Activated CD8-positive, alpha-beta memory T cell treated with anti-CD3 and anti-CD28 coated beads for 36 hours (primary cell): Measurements from ENCODE around the gene ASCC3. TPM values are rescaled to one million over a fixed set of nuclear protein-coding genes. Genes with fewer than 3 reads are reported as not detected.
"Not testable (repeated sequence)": the region's sequence is repeated elsewhere in the genome, so short reads cannot be mapped to it uniquely, and the experiment has no call there.

Experiments
- CTCF ChIA-PET: fragments of 350-600 bp; sonication (Branson Sonifier 250); formaldehyde crosslinking; loops from one replicate; lab custom pipeline; 2021; ENCODE audit warnings: antibody characterized with exemption; lab: Charles Lee
- POLR2A ChIA-PET: fragments of 350-600 bp; sonication (Branson Sonifier 250); formaldehyde crosslinking; loops from one replicate; lab custom pipeline; 2021; ENCODE audit warnings: antibody characterized with exemption; lab: Charles Lee
- total RNA-seq, 2 experiments: library from RNA; stranded (reverse); gene quantifications; one replicate each; pipeline ENCODE4 v1.2.3, GENCODE V29; 2021

Gene ASCC3
- total RNA-seq, 2 experiments from 2014 or later = 56.9 to 57.4 TPM

DNA sequence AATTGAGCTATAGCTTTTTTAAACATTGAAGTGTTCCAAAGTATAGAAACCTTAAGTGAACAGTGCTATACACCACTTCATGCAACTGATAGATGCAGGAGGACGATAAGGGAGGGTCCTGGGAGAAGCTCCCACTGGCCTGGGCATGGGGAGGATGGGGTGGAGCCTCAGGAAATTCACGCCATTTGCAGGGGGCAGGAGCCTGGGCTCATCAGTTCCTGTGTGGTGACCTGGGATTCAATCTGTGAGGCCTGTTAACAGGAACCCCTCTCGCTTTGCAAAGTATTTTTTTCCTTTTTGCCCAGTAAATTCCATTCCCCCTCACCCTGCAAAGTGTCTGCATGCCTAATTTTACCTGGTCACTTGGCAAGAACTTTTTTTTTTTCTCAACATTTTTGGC lies 11.0 kb upstream of the ASCC3 start:
- CTCF ChIA-PET = no interaction called here
- POLR2A ChIA-PET = no interaction called here

DNA sequence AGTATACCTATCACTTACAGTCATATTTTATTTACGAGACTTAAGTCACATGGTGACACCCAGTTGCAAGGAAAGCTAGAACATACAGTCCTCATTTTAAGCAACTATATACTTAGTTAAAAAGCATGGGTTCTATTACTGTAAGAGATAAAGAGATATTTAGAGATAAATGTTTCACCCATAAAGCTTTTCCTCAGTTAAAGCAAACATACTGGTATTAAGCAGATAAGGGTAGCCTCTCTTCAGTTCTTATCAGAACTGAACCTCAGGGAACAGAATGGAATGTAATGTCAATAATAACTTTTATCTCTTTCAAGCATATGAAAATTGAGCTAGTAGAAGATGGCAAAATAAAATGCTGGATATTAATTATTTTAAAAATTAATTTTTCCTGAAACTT lies 9.9 kb upstream of the ASCC3 start:
- CTCF ChIA-PET = no interaction called here
- POLR2A ChIA-PET = interaction anchor here (0.7 kb wide), 1 partner anchor 11 kb away, joined by 3 read pairs; no protein-coding TSS in a partner anchor

DNA sequence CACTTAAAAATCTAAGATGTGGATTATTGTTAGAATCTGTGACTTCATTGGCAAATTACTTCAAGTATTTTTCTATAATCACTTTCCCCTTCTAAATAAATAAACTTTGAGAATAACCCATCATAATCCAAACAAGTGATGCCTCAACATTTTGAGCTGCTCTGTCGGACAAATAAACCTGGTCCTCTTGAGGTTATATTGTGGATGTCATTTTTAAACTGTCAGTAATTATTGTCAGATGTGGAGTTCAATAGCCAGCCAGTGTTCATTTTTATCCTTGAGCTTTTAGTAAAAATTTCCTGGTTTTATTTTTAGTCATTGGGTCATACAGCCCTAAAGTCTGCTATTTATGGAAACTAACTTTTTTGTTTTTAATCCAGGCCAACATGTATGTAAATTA lies 9.5 kb upstream of the ASCC3 start:
- CTCF ChIA-PET = not testable (repeated sequence)
- POLR2A ChIA-PET = interaction anchor here (0.7 kb wide), 1 partner anchor 10 kb away, joined by 3 read pairs; no protein-coding TSS in a partner anchor

DNA sequence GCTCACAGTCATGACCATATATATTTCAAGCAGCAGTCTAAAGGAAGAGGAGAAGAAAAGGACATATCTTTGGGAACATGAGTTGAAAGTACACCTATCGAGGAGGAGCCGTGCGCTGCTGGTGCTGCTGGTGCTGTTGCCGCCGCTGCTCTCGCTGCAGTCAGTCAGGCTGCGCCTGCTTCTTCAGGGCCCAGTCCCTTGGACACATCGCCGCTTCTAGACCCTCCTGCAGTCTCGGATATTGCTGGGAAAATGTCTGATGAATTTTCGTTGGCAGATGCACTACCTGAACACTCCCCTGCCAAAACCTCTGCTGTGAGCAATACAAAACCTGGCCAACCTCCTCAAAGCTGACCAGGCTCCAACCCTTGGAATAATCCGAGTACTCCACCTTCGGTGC lies 8.2 kb upstream of the ASCC3 start:
- ChIA-PET POLR2A (no interaction called here), CTCF (no interaction called here)

DNA sequence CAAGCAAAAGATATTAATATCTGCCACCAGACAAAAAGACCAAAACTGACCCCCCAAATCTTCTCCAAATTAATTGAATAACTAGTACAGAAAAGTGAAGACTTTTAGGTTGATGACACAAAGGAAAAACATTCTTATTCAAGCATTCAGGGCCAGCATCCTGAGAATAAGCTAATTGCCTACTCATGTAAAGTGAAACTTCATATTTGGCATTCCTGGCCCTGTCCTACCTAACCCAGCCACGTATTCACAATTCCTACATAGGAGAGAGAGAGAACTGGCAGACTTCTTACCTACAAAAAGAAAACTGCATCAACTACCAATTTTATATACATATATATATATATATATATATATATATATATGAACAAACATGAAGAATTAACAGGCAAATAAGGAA lies 4.9 kb upstream of the ASCC3 start:
- POLR2A ChIA-PET = no interaction called here
- CTCF ChIA-PET = no interaction called here

DNA sequence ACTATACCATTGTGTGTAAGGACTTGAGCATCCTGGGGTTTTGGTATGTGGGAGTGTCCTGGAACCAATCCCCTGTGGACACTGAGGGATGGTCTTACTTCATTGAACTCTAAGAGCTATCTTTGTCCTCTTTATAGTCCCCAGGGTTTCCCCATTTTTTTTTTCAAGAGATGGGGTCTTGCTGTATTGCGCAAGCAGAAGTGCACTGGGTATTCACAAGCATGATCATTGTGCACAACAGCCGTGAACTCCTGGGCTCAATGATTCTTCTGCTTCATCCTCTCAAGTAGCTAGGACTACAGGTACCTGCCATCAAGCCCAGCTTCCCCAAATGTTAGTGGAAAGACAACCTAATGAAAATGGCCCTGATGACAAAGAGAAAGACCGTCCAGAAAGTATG lies 2.2 kb upstream of the ASCC3 start:
- CTCF ChIA-PET = no interaction called here
- POLR2A ChIA-PET = no interaction called here

DNA sequence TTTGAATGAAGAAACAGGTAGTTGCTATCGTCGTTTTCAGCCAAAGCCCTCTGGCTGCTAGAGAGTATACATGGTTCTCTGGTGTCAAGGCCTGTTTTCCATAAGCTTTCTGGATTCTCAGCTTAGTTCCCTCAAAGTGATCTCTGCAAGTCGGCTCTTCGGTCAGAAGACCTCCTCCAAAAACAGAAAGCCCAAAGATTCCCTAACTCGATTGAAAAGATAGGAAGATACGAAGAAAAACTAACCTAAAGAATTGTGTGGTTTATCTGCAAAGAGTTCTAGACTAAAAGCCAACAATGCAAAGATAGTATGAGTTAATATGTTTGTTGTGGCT lies 545 bp upstream of the ASCC3 start:
- ChIA-PET POLR2A (no interaction called here), CTCF (no interaction called here)

DNA sequence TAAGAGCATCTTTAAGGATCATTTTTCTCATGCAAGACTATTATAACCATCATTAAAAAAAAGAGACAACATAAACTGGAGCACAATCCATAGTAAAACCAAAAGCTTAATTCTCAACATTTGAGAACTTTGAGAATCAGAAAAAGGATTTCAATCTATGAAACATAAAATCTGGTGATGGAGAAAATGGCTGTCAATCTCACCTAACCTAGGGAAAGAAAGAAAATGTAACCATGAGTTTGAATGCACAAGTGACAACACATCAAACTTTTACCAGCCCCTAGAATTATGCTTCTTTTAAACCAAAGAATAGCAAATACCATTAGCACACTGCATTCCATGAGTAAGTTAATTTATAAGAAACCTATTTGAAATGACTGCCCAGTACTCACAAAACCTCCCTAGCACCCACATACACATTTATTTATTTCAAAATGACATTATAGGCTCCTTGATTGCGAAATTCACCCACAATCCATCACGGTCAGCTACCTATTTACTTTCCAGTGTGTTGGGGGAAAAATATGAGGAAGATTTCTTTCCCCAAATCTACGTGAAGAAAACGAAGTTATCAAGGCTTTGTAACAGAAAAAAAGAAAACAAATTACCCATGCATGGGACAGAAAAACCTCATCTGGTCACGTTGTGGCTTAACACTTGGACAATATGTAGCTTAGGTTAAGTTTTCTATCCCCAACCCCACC lies 828 bp downstream of the ASCC3 start:
- POLR2A ChIA-PET = interaction anchor here (0.6 kb wide), 1 partner anchor 11 kb away, joined by 3 read pairs; no protein-coding TSS in a partner anchor
- CTCF ChIA-PET = no interaction called here

DNA sequence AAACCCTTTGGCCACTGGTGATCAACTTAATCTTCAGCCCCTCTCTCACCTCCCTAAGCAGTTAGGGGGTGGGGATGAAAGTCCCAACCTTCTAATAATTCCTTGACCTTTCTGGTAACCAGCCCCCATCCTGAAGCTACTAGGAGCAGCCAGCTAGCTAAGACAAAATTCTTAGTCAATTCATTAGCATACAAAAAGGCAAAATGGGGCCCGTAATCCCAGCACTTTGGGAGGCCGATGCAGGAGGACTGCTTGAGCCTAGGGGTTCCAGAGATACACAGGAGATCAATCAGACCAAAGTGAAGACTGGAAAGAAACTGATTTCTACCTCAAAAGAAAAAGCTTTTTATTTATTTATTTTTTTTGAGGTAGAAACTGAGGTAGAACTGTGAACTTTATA lies 1.8 kb downstream of the ASCC3 start:
- CTCF ChIA-PET = no interaction called here
- POLR2A ChIA-PET = no interaction called here

DNA sequence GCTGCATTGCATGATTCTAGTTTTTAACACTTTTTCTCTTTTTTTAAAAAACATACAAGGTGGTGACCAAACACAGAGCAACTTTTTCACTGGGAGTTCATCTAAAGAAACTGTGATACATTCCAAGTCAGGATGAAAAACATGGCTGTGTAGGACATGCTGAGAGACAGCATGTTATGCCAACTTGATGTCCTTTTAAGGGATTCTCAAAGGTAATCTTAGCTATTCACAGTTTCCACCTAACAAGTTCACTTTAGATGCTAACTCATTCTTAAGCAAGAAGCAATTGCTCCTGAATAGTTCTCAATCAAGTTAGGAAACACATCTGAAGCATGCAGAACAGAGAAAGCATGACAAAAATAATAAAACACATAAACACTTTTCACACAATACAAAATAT lies 3.3 kb downstream of the ASCC3 start:
- POLR2A ChIA-PET = no interaction called here
- CTCF ChIA-PET = no interaction called here

DNA sequence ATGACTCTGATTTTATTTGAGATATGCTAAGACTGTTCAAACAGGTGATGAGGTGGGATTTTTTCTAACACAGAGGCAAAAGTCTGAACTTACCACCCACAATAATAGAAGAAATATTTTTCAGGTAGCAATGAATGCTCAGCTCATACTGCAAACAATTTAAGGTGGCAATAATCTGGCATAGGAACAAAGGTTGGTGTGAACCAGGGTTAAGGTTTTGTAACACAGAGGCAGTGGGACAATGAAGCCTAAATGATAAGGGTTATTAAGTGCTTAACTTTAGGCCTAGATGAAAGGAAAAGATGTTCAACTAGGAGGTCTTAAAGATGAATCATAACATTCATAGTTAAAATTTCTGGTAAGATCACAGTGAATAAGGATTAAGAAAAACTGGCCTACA lies 4.9 kb downstream of the ASCC3 start:
- ChIA-PET POLR2A (no interaction called here), CTCF (no interaction called here)

DNA sequence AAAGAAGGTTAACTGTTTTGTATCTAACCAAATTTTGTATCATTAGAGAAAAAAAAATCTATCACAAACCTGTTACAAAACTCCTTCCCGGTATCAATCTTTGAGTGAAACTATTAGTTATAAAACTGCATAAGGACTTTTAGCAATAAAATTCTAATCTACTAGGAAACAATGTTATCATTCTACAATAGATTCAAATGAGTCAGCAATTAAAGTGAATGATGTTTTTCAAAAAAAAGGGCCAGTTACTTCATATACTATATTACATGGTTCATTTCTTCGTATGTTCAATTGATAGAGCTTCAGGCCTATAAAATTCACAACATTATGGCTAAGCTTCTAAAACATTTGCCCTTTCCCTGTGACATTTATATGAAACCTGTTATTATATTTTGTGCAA lies 15.6 kb downstream of the ASCC3 start:
- ChIA-PET POLR2A (no interaction called here), CTCF (no interaction called here)

DNA sequence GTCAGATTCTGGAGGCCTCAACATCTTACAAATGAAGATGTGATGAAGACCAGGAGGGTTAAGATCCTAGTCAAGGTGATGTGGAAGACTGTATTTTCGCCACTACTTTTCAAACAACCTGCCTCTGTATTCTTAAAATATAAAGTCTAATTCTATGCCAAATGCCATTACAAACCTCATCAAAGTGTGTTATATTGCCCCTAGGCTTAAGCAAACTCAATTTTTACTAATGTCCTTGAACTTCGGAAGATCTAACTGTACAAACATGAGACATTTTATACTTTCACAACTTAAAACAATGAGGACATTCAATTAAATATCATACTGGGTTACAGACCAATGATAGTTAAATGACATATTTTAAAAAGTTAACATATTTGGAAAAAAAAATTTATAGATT lies 19.1 kb downstream of the ASCC3 start:
- ChIA-PET POLR2A (no interaction called here), CTCF (no interaction called here)

DNA sequence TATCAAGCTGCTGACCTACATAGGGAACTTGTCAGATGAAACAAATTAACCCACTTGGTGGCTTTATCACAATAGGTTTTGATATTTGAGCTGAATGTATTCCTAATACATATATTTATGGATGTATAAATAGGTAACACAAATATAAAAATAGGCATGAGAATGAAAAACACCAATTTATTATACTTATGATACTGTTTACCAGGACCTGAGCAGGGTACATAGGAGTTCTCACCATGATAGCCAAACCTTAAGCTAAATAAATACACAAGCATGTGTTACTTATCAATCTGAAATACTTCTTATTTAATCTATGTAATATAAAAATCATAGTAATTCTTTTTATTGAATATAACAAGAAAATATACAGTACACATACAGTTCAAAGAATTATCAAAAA lies 25.0 kb downstream of the ASCC3 start:
- CTCF ChIA-PET = no interaction called here
- POLR2A ChIA-PET = no interaction called here

DNA sequence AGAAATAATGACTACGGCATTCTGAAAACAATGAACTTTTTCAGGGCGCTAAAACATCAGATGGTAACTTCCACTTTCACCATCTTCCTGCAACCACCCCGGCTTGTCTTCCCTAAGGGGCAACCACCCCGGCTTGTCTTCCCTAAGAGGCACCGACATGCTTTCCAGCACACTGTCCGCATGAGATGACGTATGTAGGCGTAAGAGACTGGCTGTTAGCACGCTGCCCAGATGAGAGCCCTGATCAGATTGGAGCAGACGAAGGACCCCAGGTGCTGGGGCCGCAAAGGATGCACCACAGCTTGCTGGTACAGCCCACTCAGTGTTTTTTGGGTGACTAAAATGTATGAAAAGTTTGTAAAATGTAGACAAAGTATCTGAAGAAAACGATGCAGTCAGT lies 29.3 kb downstream of the ASCC3 start:
- ChIA-PET POLR2A (no interaction called here), CTCF (no interaction called here)

DNA sequence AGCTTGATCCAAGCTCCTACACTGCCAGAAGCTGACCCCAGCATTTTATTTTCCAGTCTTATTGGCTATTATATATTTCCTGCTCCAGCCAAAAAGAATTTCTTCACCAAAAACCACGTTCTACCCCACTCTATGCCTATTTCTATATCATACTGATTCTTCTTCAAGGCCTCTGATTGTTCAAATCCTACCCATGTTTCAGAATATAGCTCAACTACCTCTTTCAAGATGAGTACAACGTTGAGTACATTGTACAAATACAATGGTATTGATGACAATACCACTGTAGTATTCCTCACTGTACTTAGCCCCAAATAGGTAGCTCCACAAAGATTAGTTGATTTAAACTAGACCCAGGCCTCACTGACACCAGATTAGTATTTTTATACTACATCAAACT lies 31.0 kb downstream of the ASCC3 start:
- CTCF ChIA-PET = no interaction called here

DNA sequence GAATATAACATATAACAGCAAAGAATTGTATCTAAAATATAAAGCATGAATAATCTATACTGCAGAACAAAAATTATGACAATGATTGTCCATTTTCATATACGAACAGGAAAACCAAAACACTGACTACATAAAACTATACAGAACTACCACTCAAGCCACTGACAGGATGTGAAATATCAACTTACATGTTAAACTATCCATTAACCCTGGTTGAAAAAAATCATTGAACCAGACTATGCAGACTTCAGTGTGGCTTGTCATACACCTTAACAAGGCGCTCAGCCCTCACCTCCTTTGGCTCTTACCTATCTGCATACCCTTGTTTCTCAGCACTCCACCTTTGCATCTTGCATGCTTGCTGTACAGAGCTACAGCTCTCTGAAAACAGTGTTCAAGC lies 34.9 kb downstream of the ASCC3 start:
- ChIA-PET CTCF (no interaction called here), POLR2A (no interaction called here)

More for the DNA sequence above, 31.0 kb downstream of the ASCC3 start:
- POLR2A ChIA-PET = interaction anchor here (0.7 kb wide), 1 partner anchor 823 kb away, joined by 3 read pairs; no protein-coding TSS in a partner anchor

DNA sequence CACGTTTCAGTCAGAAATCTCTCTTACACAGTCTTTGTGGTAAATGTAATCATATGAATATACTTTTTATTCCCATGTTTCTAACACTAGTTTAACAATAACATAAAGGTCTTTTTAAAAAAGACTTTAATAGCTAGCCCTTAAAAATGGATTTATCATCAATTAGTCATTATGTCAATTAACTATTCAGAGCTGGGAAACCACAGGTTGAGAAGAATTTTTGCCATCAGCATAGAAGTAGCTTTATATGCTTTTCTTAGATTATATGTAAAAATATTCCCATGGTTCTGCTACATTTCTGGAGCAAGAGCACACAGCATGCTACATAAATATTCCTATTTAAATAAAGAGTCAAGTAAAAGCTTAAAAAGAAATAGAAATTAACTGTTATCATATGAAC lies 35.5 kb downstream of the ASCC3 start:
- ChIA-PET POLR2A (no interaction called here), CTCF (no interaction called here)

DNA sequence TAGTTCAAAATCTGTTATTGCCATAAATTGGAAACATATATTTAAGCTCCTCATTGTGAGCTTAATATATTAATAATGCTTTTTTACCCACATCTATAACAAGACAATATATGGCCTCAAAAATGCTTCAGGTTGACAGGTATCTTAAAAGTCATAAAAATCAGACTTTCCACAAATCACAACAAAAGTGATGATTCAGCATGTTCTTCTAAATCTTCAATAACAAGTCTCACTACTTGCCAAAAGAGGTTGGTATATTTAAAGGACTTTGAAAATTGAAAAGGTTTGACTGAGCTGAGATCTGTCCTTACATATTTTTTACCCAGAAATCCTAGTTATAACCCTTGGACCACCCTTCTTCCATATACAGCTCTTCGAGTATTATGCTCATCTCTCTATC lies 41.7 kb downstream of the ASCC3 start:
- CTCF ChIA-PET = no interaction called here

DNA sequence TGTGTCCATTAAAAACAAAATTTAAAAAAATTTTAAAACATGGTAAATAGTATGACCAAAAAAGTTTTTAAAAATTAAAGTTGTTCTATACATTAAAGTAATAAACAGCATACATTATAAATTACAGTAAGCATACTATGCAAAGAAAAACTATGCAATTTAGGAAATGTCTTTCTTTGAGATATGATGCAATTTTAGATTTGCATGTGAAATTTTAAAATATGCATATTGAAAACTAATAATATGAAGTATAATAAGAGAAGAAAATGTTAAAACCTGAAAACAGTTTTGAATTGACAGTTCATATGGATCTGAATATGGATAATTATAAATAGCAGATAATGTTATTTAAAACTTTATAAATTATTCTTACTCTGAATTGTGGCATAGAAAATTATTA lies 43.1 kb downstream of the ASCC3 start:
- ChIA-PET POLR2A (no interaction called here), CTCF (no interaction called here)

More for the DNA sequence above, 41.7 kb downstream of the ASCC3 start:
- POLR2A ChIA-PET = no interaction called here

DNA sequence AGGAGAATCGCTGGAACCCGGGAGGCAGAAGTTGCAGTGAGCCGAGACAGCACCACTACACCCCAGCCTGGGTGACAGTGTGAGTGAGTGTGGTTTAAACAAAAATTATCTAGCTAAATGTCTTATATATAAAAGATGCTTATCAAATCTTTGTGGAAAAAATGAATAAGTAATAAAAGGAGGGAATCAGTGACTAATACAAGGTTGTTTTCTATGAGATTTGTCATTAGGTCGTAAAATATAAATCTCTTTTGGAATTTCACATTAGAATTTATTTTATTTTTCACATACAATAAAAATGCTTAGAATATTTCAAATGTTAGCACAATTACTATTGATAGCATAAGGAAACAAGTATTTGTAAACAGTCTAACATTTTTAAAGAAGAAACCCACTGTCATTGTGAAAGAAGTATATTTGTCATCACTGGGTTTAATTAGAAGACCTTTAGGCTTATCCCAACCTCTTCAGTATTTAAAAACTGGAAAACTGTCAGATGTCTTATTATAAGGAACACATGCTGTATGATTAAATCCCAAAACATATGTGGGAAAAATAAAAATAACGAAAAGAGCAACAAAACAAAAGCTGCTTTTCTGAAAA lies 47.1 kb downstream of the ASCC3 start:
- POLR2A ChIA-PET = no interaction called here
- CTCF ChIA-PET = no interaction called here
